Neural cell (in vitro differentiated cells): ENCODE data around the gene ZNF559. TPM values are rescaled to one million over a fixed set of nuclear protein-coding genes. Genes with fewer than 3 reads are reported as not detected.
"Not testable (repeated sequence)": the region's sequence is repeated elsewhere in the genome, so short reads cannot be mapped to it uniquely, and the experiment has no call there.

Experiments
- H2AFZ ChIP-seq: fragments of 200-600, 300-800 bp; sonication (generic), shearing (Covaris generic); 2 replicates; pipeline ENCODE4 v1.6.0; 2014; ENCODE audit warnings: low read depth, mild to moderate bottlenecking, antibody characterized with exemption, low read length, moderate library complexity
- H3F3A ChIP-seq: fragments of 200-600 bp; shearing (Covaris generic); 2 replicates; pipeline ENCODE4 v1.6.1; 2016; ENCODE audit warnings: mild to moderate bottlenecking, moderate library complexity, mixed read lengths, antibody characterized with exemption, low read length; ENCODE audit not compliant: insufficient read depth, poor library complexity, severe bottlenecking
- H3K27ac ChIP-seq: fragments of 200-600, 300-800 bp; sonication (generic), shearing (Covaris generic); 2 replicates; pipeline ENCODE4 v1.5.1; 2014; ENCODE audit warnings: mild to moderate bottlenecking, low read length, moderate library complexity
- H3K27me3 ChIP-seq: fragments of 300-800, 200-600 bp; sonication (generic), shearing (Covaris generic); 2 replicates; pipeline ENCODE4 v1.6.0; 2014; ENCODE audit warnings: mild to moderate bottlenecking, low read depth, low read length, moderate library complexity; ENCODE audit not compliant: insufficient read depth
- H3K36me3 ChIP-seq: fragments of 300-800, 200-600 bp; sonication (generic), shearing (Covaris generic); 2 replicates; pipeline ENCODE4 v1.5.1; 2014; ENCODE audit warnings: mild to moderate bottlenecking, antibody characterized with exemption, low read length, moderate library complexity; ENCODE audit not compliant: insufficient read depth
- H3K4me2 ChIP-seq: fragments of 300-800, 200-600 bp; sonication (generic), shearing (Covaris generic); 2 replicates; pipeline ENCODE4 v1.6.0; 2014; ENCODE audit warnings: mild to moderate bottlenecking, low read length
- H3K4me3 ChIP-seq: fragments of 300-800, 200-600 bp; sonication (generic), shearing (Covaris generic); 2 replicates; pipeline ENCODE4 v1.5.1; 2014; ENCODE audit warnings: mild to moderate bottlenecking, low read length, moderate library complexity
- H3K79me2 ChIP-seq: fragments of 200-600 bp; shearing (Covaris generic); replicated peaks from 2 replicates; pipeline ENCODE4 v1.6.0; 2014; ENCODE audit warnings: mild to moderate bottlenecking, low read length, moderate library complexity; ENCODE audit not compliant: insufficient read depth
- H3K9ac ChIP-seq: fragments of 300-800, 200-600 bp; sonication (generic), shearing (Covaris generic); 2 replicates; pipeline ENCODE4 v1.6.1; 2016; ENCODE audit warnings: mild to moderate bottlenecking, low read length, mixed read lengths
- H3K9me2 ChIP-seq: fragments of 200-600 bp; shearing (Covaris generic); 2 replicates; pipeline ENCODE4 v1.6.1; 2016; ENCODE audit warnings: mild to moderate bottlenecking, low read length, mixed read lengths; ENCODE audit not compliant: insufficient read depth
- H3K9me3 ChIP-seq: fragments of 200-600, 300-800 bp; sonication (generic), shearing (Covaris generic); 2 replicates; pipeline ENCODE4 v1.6.1; 2016; ENCODE audit warnings: mild to moderate bottlenecking, mixed run types, low read length, moderate library complexity, mixed read lengths
- H4K20me1 ChIP-seq: fragments of 200-600 bp; shearing (Covaris generic); 2 replicates; pipeline ENCODE4 v1.6.1; 2016; ENCODE audit warnings: mild to moderate bottlenecking, mixed run types; ENCODE audit not compliant: insufficient read depth
- CTCF ChIP-seq: fragments of 450-650 bp; IDR thresholded peaks from 2 replicates; pipeline ENCODE4 v1.5.1; 2014; ENCODE audit warnings: antibody characterized with exemption, mild to moderate bottlenecking, moderate library complexity; ENCODE audit not compliant: poor library complexity, severe bottlenecking
- EP300 ChIP-seq: fragments of 450-650 bp; conservative IDR thresholded peaks from 2 replicates; pipeline ENCODE4 v1.6.1; 2014; ENCODE audit warnings: antibody characterized with exemption, mild to moderate bottlenecking, moderate library complexity; ENCODE audit not compliant: poor library complexity, severe bottlenecking
- EZH2 ChIP-seq: fragments of 200-600, 300-800 bp; shearing (Covaris generic), sonication (generic); IDR thresholded peaks from 2 replicates; pipeline ENCODE4 v1.6.1; 2014; ENCODE audit warnings: antibody characterized with exemption, low read length, borderline replicate concordance, mild to moderate bottlenecking; ENCODE audit not compliant: insufficient read depth, poor library complexity, severe bottlenecking
- MXI1 ChIP-seq: fragments of 450-650 bp; conservative IDR thresholded peaks from 2 replicates; pipeline ENCODE4 v1.6.1; 2014; ENCODE audit warnings: antibody characterized with exemption, mild to moderate bottlenecking; ENCODE audit not compliant: poor library complexity, severe bottlenecking
- POLR2AphosphoS5 ChIP-seq: IDR thresholded peaks from 2 replicates; pipeline ENCODE4 v1.6.1; 2012
- RAD21 ChIP-seq: fragments of 450-650 bp; conservative IDR thresholded peaks from 2 replicates; pipeline ENCODE4 v1.6.1; 2014; ENCODE audit warnings: antibody characterized with exemption, mild to moderate bottlenecking, moderate library complexity
- SMC3 ChIP-seq: fragments of 450-650 bp; conservative IDR thresholded peaks from 2 replicates; pipeline ENCODE4 v1.6.1; 2014; ENCODE audit warnings: antibody characterized with exemption, mild to moderate bottlenecking, moderate library complexity; ENCODE audit not compliant: poor library complexity
- TAF1 ChIP-seq: IDR thresholded peaks from 2 replicates; pipeline ENCODE4 v1.6.1; 2012; ENCODE audit warnings: low read depth
- polyA plus RNA-seq: library from polyadenylated mRNA; depleted of rRNA; stranded (reverse); fragments of >200 nt; gene quantifications from 2 replicates; pipeline ENCODE4 v1.2.3, GENCODE V29; 2014
- TF ChIP-seq, protein P1 (sequence below): IDR thresholded peaks from 2 replicates; pipeline ENCODE4 v1.6.1; 2012; ENCODE audit warnings: borderline replicate concordance

Gene ZNF559
- polyA plus RNA-seq, 1 donor from 2014 or later = 57.7 TPM

DNA sequence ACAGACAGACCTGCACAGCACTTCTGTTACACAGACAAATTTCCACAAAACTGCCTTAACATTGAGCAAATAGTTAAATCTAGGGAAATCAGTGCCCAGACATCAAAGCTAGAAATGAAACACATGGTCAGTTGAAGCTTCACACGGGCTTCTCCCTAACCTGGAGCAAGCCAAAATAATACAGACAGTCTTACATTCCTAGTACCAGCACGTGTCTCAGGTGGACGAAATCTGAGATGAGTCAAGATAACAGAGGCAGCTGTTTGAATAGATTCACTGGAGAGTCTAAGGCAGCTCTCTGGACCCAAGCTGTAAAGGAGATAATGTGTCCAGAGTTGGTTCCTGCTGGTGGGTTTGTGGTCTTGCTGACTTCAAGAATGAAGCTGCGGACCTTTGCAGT is 10.2 kb upstream of the ZNF559 start:
- H3K4me2 ChIP-seq = no peak overlapping the region
- H3K4me3 ChIP-seq = no peak overlapping the region
- H3K9ac ChIP-seq = no peak overlapping the region
- H2AFZ ChIP-seq = no peak overlapping the region
- H3K27me3 ChIP-seq = no peaks in the 10 kb centered on the region
- TF ChIP-seq CTCF (no peak), MXI1 (no peak), SMC3 (no peak), TAF1 (no peak), RAD21 (no peak), POLR2AphosphoS5 (no peak), EZH2 (no peak), EP300 (no peak)
- TF ChIP-seq, protein P1, sequence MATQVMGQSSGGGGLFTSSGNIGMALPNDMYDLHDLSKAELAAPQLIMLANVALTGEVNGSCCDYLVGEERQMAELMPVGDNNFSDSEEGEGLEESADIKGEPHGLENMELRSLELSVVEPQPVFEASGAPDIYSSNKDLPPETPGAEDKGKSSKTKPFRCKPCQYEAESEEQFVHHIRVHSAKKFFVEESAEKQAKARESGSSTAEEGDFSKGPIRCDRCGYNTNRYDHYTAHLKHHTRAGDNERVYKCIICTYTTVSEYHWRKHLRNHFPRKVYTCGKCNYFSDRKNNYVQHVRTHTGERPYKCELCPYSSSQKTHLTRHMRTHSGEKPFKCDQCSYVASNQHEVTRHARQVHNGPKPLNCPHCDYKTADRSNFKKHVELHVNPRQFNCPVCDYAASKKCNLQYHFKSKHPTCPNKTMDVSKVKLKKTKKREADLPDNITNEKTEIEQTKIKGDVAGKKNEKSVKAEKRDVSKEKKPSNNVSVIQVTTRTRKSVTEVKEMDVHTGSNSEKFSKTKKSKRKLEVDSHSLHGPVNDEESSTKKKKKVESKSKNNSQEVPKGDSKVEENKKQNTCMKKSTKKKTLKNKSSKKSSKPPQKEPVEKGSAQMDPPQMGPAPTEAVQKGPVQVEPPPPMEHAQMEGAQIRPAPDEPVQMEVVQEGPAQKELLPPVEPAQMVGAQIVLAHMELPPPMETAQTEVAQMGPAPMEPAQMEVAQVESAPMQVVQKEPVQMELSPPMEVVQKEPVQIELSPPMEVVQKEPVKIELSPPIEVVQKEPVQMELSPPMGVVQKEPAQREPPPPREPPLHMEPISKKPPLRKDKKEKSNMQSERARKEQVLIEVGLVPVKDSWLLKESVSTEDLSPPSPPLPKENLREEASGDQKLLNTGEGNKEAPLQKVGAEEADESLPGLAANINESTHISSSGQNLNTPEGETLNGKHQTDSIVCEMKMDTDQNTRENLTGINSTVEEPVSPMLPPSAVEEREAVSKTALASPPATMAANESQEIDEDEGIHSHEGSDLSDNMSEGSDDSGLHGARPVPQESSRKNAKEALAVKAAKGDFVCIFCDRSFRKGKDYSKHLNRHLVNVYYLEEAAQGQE = no peak
- no peaks in the 10 kb centered on the region for H3K9me2 ChIP-seq
- no peak overlapping the region for H3K27ac ChIP-seq
- H3K36me3 ChIP-seq = no peaks in the 10 kb centered on the region
- no peaks in the 10 kb centered on the region for H3K9me3 ChIP-seq
- no peaks in the 10 kb centered on the region for H4K20me1 ChIP-seq
- peaks cover under 1% of the 10 kb centered on the region for H3K79me2 ChIP-seq
- H3F3A ChIP-seq = no peaks in the 10 kb centered on the region

DNA sequence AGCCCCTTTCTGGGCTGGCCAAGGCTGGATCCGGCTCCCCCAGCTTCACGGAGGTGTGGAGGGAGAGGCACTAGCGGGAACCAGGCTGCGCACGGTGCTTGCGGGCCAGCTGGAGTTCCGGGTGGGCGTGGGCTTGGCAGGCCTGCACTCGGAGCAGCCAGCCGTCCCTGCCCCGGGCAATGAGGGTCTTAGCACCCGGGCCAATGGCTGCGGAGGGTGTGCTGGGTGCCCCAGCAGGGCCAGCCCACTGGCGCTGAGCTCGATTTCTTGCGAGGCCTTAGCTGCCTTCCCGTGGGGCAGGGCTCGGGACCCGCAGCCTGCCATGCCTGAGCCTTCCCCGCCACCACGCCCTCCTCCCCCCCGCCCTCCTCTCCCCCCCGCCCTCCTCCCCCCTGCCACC is 2.6 kb upstream of the ZNF559 start:
- Histone ChIP-seq H3K27me3 (no peaks in the 10 kb centered on the region), H3K27ac (no peak overlapping the region), H3K9me3 (peaks cover 8% of the 10 kb centered on the region), H3K36me3 (no peaks in the 10 kb centered on the region), H3K4me3 (no peak overlapping the region), H3K9ac (no peak overlapping the region), H4K20me1 (no peaks in the 10 kb centered on the region), H3F3A (peaks cover 3% of the 10 kb centered on the region), H2AFZ (no peak overlapping the region), H3K9me2 (no peaks in the 10 kb centered on the region), H3K79me2 (peaks cover 18% of the 10 kb centered on the region), H3K4me2 (no peak overlapping the region)
- no peak for TF ChIP-seq EP300
- TF ChIP-seq SMC3 = no peak
- TF ChIP-seq, protein P1 = no peak
- no peak for TF ChIP-seq MXI1
- no peak for TF ChIP-seq POLR2AphosphoS5
- no peak for TF ChIP-seq TAF1
- no peak for TF ChIP-seq EZH2
- no peak for TF ChIP-seq RAD21
- no peak for TF ChIP-seq CTCF

- peaks cover 22% of the 10 kb centered on the region for H3K79me2 ChIP-seq
- H3K36me3 ChIP-seq, H3F3A ChIP-seq, H3K9me3 ChIP-seq, H4K20me1 ChIP-seq, H3K4me2 ChIP-seq, H3K27me3 ChIP-seq, H3K9ac ChIP-seq, H2AFZ ChIP-seq, H3K27ac ChIP-seq, H3K9me2 ChIP-seq, H3K4me3 ChIP-seq: not testable (repeated sequence)
Measured at GRCh38 chr19:9321756-9322155, 2.2 kb upstream of the ZNF559 start.
